Mucosa of rectum (tissue), 2 donors: ENCODE measurements around the gene ADH1A.
A peak's percentile ranks its signal among the peaks of the same experiment; 100 is the strongest.
"Not testable (repeated sequence)": the region's sequence is repeated elsewhere in the genome, so short reads cannot be mapped to it uniquely, and the experiment has no call there.

Experiments
- H3K27ac ChIP-seq, 2 donors: one replicate each; pipeline ENCODE4 v1.7.0; 2013; ENCODE audit warnings: inconsistent platforms in 2 of 2, low read depth in 2 of 2, low read length in 2 of 2
- H3K27me3 ChIP-seq, 2 donors: one replicate each; pipeline ENCODE4 v1.7.0; 2013; ENCODE audit warnings: low read length in 2 of 2; ENCODE audit not compliant: control insufficient read depth in 2 of 2, insufficient read depth in 2 of 2
- H3K36me3 ChIP-seq, 2 donors: one replicate each; pipeline ENCODE4 v1.7.0; 2013; ENCODE audit warnings: low read length in 2 of 2; ENCODE audit not compliant: control insufficient read depth in 2 of 2, insufficient read depth in 2 of 2
- H3K4me1 ChIP-seq, 2 donors: one replicate each; pipeline ENCODE4 v1.7.0; 2013; ENCODE audit warnings: low read length in 2 of 2, mild to moderate bottlenecking in 1 of 2; ENCODE audit not compliant: control insufficient read depth in 2 of 2, insufficient read depth in 2 of 2
- H3K4me3 ChIP-seq, 2 donors: one replicate each; pipeline ENCODE4 v1.7.0; 2013; ENCODE audit warnings: low read length in 2 of 2
- H3K9ac ChIP-seq, 2 donors: one replicate each; pipeline ENCODE4 v1.7.0; 2013; ENCODE audit warnings: low read length in 2 of 2, low read depth in 1 of 2, mild to moderate bottlenecking in 1 of 2
- H3K9me3 ChIP-seq, 2 donors: one replicate each; pipeline ENCODE4 v1.7.0; 2013; ENCODE audit warnings: low read length in 2 of 2; ENCODE audit not compliant: control insufficient read depth in 2 of 2
- donor health status: healthy.
- donor health status: Normal muscosa, but diverticular disease.

Gene ADH1A

GRCh38 chr4:99321241-99322191, 30.7 kb upstream of the ADH1A start, which contains the start of gene ADH1B:
TSS of gene ADH1B (minus strand) at chr4:99321401. CDS start at chr4:99321331, 70 bp downstream.
- no peaks in the 10 kb centered on the region for H3K4me1 ChIP-seq
- H3K27me3 ChIP-seq = no peaks in the 10 kb centered on the region
- peak within 1 kb of the TSS; percentile 3 to 51 for H3K4me3 ChIP-seq
- H3K27ac ChIP-seq = no peak within 1 kb of the TSS
- H3K9ac ChIP-seq = peak within 1 kb of the TSS in 1 of 2 donors; percentile 41
- no peaks in the 10 kb centered on the region for H3K36me3 ChIP-seq
- H3K9me3 ChIP-seq = no peaks in the 10 kb centered on the region

GRCh38 chr4:99317811-99318210, 27.0 kb upstream of the ADH1A start:
- Histone ChIP-seq H3K4me3 (peak overlapping the region in 1 of 2 donors; percentile 34), H3K27ac (peak overlapping the region in 1 of 2 donors; percentile 1)
- H3K4me1 ChIP-seq, H3K9ac ChIP-seq, H3K36me3 ChIP-seq, H3K27me3 ChIP-seq, H3K9me3 ChIP-seq: not testable (repeated sequence)

GRCh38 chr4:99317354-99317753, 26.6 kb upstream of the ADH1A start:
- Histone ChIP-seq H3K4me3 (peak overlapping the region in 1 of 2 donors; percentile 34), H3K4me1 (peaks cover 0 to 3% of the 10 kb centered on the region in 2 donors), H3K9me3 (no peaks in the 10 kb centered on the region), H3K9ac (no peak overlapping the region), H3K27ac (peak overlapping the region in 1 of 2 donors; percentile 1), H3K27me3 (no peaks in the 10 kb centered on the region), H3K36me3 (no peaks in the 10 kb centered on the region)

- Histone ChIP-seq H3K4me1 (peaks cover 0 to 3% of the 10 kb centered on the region in 2 donors), H3K9me3 (no peaks in the 10 kb centered on the region), H3K9ac (no peak overlapping the region), H3K27me3 (no peaks in the 10 kb centered on the region), H3K27ac (no peak overlapping the region), H3K4me3 (no peak overlapping the region), H3K36me3 (no peaks in the 10 kb centered on the region)
These were observed 25.1 kb upstream of the ADH1A start for GRCh38 chr4:99315839-99316238.

- no peaks in the 10 kb centered on the region for H3K36me3 ChIP-seq
- peaks cover 0 to 3% of the 10 kb centered on the region in 2 donors for H3K4me1 ChIP-seq
- H3K9ac ChIP-seq = no peak overlapping the region
- no peak overlapping the region for H3K4me3 ChIP-seq
- no peaks in the 10 kb centered on the region for H3K27me3 ChIP-seq
- H3K27ac ChIP-seq = no peak overlapping the region
- no peaks in the 10 kb centered on the region for H3K9me3 ChIP-seq
These were observed 23.4 kb upstream of the ADH1A start for GRCh38 chr4:99314211-99314610.

GRCh38 chr4:99310389-99310788, 19.6 kb upstream of the ADH1A start:
- H3K9me3 ChIP-seq = no peaks in the 10 kb centered on the region
- H3K36me3 ChIP-seq = no peaks in the 10 kb centered on the region
- H3K27ac ChIP-seq = no peak overlapping the region
- H3K4me1 ChIP-seq = no peaks in the 10 kb centered on the region
- H3K4me3 ChIP-seq = no peak overlapping the region
- H3K27me3 ChIP-seq = no peaks in the 10 kb centered on the region
- no peak overlapping the region for H3K9ac ChIP-seq

GRCh38 chr4:99305638-99306400, 15.0 kb upstream of the ADH1A start:
- Histone ChIP-seq H3K27me3 (no peaks in the 10 kb centered on the region), H3K36me3 (no peaks in the 10 kb centered on the region), H3K4me1 (no peaks in the 10 kb centered on the region), H3K4me3 (no peak overlapping the region), H3K27ac (no peak overlapping the region), H3K9ac (no peak overlapping the region), H3K9me3 (no peaks in the 10 kb centered on the region)

GRCh38 chr4:99301376-99302164, 10.8 kb upstream of the ADH1A start:
- Histone ChIP-seq H3K27ac (peak overlapping the region; percentile 31 to 44), H3K9ac (no peak overlapping the region), H3K9me3 (no peaks in the 10 kb centered on the region), H3K27me3 (no peaks in the 10 kb centered on the region), H3K4me1 (no peaks in the 10 kb centered on the region), H3K4me3 (no peak overlapping the region), H3K36me3 (no peaks in the 10 kb centered on the region)

GRCh38 chr4:99300934-99301333, 10.1 kb upstream of the ADH1A start:
- H3K4me1 ChIP-seq = no peaks in the 10 kb centered on the region
- no peaks in the 10 kb centered on the region for H3K9me3 ChIP-seq
- H3K4me3 ChIP-seq = no peak overlapping the region
- H3K27ac ChIP-seq = no peak overlapping the region
- no peak overlapping the region for H3K9ac ChIP-seq
- no peaks in the 10 kb centered on the region for H3K36me3 ChIP-seq
- no peaks in the 10 kb centered on the region for H3K27me3 ChIP-seq
